GM10266 (cell line): ENCODE measurements around the gene ZFR2.

Experiments used
- DNase-seq: peaks from one replicate; pipeline ENCODE4 v3.0.0; 2012; ENCODE audit errors: extremely low spot score
- CTCF ChIP-seq: IDR thresholded peaks from 2 replicates; pipeline ENCODE4 v1.5.1; 2012; ENCODE audit warnings: mild to moderate bottlenecking, low read depth; ENCODE audit not compliant: control insufficient read depth, insufficient read depth; ENCODE audit errors: missing control alignments

The ZFR2 gene

GRCh38 chr19:3803114-3803888 is 65.5 kb downstream of the ZFR2 start:
- TF ChIP-seq CTCF: no peak
- DNase-seq: no peak

GRCh38 chr19:3801412-3802096 is 67.3 kb downstream of the ZFR2 start:
- TF ChIP-seq CTCF: no peak
- DNase-seq: no peak

- no peak for DNase-seq
- TF ChIP-seq CTCF: no peak
Observed at GRCh38 chr19:3800996-3801395, 67.8 kb downstream of the ZFR2 start.

- DNase-seq: no peak
- TF ChIP-seq CTCF: no peak
Observed at GRCh38 chr19:3798137-3798536, 70.7 kb downstream of the ZFR2 start.

GRCh38 chr19:3796358-3796757 is 72.5 kb downstream of the ZFR2 start:
- no peak for TF ChIP-seq CTCF
- DNase-seq: no peak

- no peak for DNase-seq
- TF ChIP-seq CTCF: no peak
Observed at GRCh38 chr19:3793799-3794198, 75.0 kb downstream of the ZFR2 start.

- TF ChIP-seq CTCF: no peak
- DNase-seq: no peak
Observed at GRCh38 chr19:3792114-3792513, 76.7 kb downstream of the ZFR2 start.
